Right renal cortex interstitium (tissue), 3 donors: Measurements from ENCODE around the gene PC. TPM values are rescaled to one million over a fixed set of nuclear protein-coding genes. Genes with fewer than 3 reads are reported as not detected.

Source experiments
- DNase-seq, 3 donors: peaks; one replicate each; pipeline ENCODE4 v3.0.0-alpha.2; 2013; ENCODE audit warnings: low read depth in 3 of 3, low spot score in 2 of 3
- polyA plus RNA-seq, 3 donors: library from polyadenylated mRNA; unstranded; fragments of 120-200 nt; gene quantifications; one replicate each; pipeline ENCODE4 v1.2.1, GENCODE V29; 2013; ENCODE audit not compliant: insufficient read length in 3 of 3

PC gene
- polyA plus RNA-seq, 3 donors = 36.3 to 51.2 (median 45.4) TPM

DNA sequence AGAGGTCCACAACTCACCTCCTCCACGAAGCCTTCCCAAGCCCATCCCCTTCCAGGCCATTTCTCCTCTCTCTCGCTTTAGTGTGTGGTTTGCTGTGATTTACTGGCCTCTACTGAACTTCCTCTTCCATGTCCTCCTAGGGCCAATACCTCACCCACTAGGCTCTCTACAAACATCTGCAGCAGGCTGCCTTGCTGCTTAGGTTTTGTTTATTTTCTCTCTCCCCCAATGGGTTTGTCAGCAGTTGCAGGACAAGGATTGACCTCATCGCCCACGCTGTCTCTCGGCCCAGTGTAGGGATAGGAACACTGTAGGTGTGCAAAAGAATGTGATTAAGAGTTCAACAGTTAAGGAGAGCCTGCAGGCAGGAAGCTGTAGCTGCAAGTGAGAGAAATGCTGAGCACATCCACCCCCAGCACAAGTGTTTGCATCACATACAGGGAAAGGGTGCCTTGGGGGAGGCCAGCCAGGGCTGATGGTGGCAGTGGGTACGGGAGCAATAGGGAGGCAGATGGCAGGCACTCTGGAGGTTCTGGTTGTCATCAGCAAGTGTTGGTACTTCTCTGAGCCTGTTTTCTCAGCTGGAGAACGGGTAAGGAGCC is 1.4 kb downstream of the PC start:
- DNase-seq = no peak

DNA sequence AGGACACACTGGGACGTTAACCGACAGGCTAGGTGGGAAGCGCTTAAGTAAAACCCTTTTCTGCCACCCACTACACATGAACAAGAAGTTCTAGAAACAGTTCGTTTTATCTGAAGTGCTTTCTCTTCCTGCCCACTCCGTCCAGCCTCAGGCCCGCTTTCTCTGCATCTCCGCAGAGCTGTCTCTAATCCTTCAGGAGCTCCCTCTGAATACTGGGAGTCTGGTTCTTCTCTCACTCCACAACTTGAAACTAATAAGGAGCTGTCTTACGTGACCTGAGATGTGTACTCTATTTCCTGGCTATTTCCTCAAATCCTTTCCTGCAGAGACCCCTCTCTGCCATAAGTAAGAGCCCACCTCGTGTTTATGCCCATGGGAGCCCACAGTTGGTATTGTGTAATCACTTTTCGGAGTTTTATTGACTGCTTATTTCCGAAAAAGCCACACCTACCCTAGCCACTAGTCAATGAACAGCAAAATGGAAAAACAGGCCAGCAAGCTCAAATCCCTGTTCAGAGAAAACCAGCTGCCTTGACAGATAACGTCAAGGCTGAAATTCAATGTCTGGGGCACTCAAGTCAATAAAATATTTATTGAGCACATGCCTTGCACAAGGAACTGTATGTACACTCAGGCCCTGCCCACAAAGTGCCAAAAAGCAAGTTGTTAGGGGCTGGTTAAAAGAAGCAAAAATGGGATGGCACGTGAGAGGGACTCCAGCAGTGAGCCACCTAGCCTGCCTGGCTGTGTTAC is 4.9 kb downstream of the PC start:
- DNase-seq = no peak

DNA sequence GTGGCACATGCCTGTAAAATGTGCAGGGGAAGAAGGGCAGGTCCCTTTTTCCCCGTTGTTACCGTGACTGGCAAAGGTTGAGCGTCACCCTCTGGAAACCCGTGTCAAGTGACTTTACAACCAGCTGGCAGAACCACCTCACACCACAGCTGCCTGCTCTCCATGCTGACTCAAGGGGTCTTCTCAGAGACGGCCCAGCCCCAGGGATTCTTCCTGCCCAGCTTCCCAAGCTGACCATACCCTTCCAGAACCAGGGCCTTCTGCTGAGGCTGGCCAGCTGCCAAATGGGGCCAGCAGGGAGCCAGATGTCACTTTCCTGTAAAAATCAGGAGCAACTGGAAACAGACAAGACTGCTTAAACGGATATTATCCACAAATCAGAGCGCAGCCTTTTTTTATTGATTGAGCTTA is 6.3 kb downstream of the PC start:
- DNase-seq = no peak

DNA sequence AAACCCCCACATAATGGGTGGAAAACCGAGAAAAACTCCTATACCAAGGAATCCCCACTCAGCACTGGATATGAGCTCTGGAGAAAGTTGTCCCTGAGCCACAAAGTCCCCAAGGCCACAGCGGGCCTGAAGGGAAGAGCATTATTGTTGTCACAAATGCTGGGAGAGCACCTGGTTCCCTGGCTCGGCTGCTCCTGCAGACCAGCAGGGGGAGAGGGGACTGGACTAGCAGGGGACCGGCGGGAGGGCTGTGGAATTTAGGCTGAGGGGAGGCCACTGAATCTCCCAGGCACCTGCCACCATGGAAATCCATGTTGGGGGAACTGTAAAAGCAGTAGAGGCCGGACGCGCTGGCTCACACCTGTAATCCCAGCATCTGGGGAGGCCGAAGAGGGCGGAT is 7.0 kb downstream of the PC start:
- no peak for DNase-seq

DNA sequence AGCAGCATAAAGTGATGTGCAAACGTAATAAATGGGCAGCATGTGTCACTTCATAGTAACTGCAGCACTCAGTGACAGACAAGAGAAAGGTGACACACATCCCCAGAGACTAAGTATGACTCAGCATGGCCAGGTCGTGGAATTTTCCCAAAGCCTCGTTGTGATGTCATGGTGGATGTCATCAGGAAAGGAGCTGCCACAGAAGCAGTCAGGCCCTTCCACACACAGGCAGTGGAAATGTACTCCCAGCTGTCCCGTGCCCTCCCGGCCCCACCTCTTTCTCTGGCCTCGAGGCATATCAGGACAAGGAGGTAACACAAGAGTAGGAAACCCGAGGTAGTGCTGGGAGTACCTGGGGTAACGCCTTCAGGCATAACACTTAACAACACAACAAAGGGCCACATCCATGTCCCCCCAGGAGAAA is 8.1 kb downstream of the PC start:
- DNase-seq = no peak

DNA sequence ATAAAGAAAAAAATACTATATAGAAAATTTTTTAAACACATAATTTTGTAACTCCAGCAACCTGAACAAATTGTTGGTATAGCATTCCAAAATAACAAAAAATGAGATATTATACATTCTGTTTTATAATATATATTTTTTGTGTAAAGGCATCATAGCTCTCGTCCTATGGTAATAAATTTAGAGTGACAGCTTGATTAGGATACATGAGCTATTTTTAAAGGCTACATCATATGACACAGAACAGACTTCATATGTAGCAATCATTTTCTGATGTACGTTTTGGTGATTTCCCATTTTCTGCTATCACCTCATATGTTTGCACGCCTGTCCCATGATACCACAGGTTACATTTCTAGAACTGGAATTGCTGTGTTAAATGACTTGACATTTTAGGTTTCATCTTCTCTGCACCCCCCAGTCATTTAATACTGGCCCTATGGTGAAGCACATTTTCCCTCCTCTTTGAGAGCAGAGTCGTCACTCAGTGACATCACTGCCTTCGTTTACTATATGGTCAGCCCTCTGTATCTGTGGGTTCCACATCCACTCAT is 19.5 kb downstream of the PC start:
- DNase-seq = no peak

DNA sequence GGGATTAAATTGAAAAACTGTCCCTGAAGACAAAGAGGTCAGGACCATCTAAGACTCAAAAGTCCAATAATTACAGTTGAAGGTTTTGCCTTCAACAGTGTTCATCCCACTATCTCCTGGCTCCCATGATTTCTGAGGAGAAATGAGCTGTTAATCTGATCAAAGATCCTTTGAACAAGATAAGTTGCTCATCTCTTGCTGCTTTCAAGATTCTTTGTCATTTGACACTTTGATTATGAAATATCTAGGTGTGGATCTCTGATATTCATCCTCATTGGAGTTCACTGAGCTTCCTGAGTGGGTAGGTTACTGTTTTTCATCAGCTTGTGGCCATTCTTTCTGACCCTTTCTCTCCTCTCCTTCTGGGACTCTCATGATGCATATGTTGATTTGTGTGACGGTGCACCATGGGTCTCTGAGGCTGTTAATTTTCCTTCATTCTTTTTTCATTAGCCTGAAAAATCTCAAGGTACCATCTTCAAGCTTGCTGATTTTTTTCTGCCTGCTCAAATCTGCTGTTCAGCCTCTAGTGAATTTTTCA is 20.9 kb downstream of the PC start:
- no peak for DNase-seq

DNA sequence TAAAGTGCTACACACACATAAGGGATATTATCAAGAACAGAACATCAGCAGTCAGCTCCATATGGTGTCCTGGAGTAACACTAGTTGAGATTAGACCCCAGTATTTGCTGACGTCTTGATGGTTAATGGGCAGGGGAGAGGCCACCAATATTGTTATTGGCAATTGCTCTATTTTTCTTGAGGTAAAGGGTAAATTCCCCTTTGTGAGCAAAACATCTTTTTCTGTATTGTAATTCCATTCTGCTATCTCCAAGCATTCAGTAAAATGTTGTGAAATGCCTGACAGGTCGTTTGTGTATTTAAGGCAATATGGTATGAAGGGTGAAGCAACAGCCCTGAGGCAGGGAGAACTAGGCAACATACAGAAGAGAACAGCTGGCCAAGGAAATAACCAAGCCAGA is 21.9 kb downstream of the PC start:
- no peak for DNase-seq

DNA sequence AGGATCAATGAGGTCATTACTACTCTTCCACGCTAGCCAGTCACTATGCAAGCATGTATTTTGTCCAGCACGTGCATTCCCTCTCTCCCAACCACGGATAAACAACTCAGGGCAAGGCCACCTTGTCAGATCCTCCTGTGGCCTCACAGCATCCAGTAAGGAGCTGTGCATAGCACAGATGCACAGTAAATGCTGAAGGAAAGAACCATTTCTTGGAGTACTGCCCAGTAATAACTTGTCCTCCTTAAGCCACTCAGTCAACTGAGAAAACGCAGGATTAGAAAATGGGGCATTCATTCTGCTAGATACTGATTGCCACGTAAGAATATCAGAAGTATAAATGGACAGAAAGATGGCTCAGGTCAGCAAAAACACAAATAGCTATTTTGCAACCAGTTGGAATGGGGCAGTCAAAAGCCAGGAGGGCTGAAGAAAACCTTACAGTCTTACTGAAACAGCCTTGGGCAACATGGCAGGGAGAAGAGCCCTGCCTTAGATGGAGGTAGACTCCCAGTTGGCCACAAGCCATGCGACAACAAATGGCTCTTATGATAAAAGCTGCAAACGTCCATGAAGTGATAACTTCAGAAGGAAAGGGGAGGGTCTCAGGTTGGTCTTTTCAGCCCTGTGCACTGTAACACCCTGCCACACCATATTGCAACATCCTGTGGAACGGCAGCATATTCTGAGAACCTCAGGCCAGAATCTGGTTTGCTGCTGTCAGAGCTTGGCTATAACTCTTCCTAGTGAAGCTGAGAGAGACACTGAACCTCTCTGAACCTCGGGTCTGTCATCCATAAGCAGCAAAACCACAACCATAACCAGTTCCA is 23.0 kb downstream of the PC start:
- DNase-seq = no peak

DNA sequence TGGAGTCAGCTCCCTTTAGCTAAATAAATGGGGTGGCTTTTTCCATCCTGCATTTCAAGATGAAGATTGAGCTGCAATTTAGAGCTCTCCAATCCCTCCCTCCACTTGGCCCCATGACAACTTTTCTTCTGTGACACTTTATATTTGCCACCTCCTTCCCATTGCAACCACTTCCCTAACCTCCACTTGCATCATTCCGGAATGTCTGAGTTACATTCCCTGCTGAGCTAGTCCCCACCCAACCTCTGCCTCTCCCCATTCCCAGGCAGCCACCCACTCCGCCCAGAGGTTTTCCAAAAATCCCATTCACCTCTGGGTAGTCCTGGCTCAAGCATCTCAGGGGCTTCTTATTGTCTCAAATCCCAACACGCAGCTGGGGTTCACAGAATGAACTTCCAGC is 24.7 kb downstream of the PC start:
- no peak for DNase-seq

DNA sequence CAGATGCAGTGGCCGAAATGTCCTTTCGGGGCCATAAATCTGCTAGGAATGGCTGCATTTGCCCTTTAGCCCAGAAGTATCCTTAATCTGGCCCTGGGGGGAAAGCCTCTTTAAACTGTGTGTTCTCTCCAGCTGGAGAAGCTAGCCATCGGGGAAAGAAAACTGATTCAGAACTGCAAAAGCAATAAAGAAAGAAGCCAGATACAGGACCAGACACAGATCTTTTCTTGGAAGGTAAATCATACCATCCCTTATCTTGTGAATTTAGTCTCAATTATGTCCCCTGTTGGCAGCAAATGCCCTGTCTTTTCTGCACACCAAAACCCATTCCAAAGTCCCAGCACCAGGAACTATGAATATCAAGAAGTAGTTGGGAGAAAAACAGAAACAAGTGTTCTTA is 25.6 kb downstream of the PC start:
- no peak for DNase-seq

DNA sequence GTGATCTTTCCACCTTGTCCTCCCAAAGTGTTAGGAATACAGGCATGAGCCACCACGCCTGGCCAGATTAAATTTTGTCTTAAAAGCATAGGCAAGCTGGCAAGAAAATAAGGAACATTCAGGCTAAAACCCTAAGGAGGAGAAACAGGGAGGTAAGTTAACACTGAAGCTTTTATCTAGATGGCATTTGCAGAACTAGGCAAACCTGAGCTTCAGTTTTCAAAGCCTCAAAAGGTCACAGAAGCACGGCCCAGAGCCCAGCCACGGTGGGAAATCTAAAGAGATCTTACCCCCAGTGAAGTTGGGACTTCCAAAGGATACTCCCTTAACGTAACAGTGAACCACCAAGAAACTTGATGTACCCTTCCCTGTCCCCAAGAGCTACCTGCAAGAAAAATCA is 28.4 kb downstream of the PC start:
- no peak for DNase-seq

DNA sequence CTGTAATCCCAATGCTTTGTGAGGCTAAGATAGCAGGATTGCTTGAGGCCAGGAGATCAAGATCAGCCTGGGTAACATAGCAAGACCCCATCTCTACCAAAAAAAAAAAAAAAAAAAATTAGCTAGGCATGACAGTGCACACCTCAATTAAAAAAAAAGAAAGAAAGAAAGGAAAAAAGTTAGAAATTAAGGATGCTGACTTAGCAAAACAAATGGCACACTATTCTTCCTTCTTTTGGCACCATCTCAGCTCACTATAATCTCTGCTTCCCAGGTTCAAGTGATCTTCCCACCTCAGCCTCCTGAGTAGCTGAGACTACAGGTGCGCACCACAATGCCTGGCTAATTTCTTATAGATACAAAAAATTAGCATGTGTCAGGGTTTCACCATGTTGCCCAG is 33.9 kb downstream of the PC start:
- no peak for DNase-seq

DNA sequence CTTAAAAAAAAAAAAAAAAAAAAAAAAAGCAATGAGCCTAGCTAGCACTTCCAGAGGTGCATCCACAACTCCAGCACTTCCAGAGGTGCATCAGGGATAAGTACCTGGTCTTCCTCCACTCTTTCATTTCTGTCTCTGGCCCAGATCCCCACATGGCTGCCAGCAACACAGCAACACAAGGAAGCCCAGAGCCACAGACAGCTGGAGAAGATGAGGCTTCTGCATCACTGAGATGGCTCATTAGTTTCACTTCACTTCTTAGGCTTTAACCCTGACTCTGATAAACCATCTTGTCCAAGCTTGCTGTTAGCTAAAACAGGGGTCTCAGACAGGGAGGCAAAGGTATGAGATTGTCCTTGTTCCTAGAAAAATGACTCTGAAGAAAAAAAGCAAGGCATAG is 35.6 kb downstream of the PC start:
- no peak for DNase-seq

DNA sequence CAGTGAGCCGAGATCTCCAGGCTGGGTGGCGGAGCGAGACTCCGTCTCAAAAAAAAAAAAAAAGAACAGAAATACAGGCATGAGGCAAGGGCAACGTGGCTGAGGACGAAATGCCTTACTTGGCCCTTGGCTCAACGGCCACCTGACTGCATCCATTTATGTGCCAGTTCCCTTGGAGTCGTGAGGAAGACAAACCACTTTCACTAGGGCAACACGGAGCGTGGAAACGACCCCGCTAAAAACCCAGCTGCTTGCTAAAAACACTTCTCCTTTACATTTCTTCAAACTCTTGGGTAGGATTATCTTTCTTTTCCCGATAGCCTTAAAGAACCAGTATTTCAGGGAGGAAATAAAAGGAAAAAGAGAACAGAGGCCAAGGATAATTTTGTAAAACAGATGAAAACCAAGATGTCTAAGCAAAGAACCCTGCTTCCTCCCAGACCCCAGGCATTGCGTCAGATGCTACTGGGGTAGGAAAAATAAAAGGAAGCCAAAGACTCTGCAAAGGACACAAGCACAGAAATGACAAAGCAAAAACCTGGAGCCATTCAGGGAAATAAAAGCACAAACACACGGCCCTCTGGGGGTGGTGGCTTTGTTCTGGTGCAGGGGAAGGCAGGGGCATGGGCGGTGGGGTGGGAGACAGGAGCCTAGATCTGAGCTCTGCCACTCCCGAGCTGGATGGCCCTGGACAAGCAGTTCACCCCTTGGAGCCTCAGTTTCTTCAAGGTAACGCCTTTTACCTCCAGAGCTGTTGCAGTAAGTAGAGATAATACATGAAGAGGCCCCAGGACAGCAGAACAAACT is 37.0 kb downstream of the PC start:
- DNase-seq = no peak

DNA sequence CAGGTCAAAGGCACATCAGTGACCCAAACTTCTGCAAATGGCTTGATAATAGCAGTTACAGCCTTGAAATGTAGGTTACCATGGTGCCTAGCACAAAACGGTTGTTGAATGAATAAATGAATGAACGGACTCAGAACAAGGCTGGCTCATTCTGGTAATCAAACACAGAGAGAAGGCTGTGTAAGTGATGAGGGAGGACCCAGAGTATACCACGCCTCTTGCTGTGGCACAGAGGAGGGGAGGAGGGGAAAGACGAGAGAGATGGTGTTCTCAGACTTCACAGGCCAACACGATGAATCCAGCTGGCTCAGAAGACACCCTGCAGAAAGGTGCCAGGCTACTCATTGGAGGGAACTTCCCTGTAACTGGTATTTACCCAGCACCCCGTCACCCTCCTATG is 38.3 kb downstream of the PC start:
- no peak for DNase-seq

DNA sequence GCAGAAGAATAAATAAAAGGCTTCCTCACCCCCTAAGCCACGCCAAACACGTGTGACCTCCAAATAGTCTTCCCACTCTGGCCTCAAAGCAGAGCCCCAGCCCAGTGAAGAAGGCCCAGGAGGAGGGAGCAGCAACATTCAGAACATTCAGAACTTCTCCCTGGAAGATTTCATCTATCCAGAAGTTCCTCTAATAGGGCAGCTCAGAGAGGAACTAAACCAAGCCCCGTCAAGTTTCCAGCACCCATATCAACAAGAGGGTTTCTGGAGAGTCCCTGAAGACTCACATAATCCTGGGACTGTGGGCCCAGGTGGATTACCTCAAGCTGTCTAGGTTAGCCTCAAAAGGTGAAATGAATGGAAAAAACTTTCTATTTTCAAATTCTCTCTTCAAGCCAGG is 39.4 kb downstream of the PC start:
- no peak for DNase-seq

DNA sequence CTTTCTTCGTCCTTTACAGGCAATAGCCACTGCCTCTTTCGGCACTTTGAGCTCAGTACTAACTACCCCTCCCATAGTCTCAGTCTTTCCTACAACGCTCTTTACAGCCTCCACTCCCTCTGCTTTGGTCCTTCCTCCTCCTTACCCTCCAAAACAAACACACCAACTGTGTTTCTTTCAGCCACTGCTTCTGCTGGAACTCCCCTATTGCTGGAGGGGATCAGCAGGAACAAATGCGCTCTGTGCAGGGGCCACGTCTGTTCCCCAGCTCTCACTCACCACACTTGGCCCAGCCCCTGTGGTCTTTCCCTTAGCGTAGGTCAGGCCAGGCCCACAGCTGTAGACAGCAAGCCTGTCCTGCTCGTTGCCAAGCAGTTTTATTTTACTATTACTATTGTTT is 42.3 kb downstream of the PC start:
- no peak for DNase-seq

DNA sequence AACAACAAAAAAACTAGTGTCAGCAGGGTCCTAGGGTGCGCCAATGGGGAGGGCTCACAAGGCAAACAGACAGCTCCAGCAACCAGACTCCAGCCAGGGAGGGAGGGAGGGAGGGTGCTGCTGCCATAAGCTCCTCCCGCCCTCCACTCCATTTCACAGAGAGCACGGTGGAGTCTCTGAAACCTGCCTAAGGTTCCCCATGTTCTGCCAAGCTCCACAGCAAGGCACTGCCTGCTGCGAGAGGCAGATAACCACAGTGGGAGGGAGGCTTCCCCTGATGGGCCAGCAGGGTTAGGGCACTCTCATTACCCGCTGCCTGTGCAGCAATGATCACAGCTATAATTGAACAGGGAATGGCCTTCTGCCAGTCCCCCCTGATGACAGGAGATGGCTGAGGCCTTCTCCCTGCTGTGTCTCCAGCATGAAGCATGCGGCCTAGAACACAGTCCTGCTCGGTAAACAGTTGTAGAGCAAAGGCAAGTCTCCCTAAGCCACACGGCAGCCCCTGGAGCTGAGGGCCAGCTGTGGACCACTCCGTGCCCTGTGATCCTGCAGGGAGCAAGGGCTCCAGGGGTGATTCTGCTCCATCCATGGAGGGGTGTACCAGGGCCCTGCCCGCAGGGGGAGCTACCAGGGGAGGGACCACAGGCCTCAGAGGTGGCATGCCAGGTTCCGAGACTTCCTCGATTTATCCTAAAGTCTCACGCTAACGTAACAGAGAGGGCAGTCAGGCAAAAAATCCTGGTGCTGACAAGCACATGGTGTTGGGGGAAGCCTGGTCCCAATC is 42.9 kb downstream of the PC start:
- no peak for DNase-seq

DNA sequence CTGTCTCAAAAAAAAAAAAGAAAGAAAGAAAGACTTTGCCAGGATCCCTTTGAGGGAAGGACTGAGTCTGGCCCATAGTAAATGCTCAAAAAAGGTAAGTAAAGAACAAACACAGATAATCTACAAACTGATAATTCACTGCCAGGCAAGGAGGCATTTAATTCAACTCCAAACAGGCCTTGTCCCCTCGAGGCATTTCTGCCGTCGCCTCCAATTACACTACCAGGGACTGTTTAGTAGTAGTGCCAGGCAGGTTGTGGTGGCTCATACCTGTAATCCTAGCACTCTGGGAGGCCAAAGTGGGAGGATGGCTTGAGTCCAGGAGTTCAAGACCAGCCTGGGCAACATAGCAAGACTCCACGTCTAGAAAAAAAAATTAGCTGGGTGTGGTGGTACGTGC is 43.7 kb downstream of the PC start:
- DNase-seq = no peak
